NCI-H526 treated with DMSO at 0.1 percent for 48 hours (cell line): ENCODE measurements around the gene KCNAB1.
"Not testable (repeated sequence)": the region's sequence is repeated elsewhere in the genome, so short reads cannot be mapped to it uniquely, and the experiment has no call there.

Experiments
- DNase-seq: peaks from one replicate; lab custom pipeline; 2025; lab: John Stamatoyannopoulos, UW

KCNAB1 gene

DNA sequence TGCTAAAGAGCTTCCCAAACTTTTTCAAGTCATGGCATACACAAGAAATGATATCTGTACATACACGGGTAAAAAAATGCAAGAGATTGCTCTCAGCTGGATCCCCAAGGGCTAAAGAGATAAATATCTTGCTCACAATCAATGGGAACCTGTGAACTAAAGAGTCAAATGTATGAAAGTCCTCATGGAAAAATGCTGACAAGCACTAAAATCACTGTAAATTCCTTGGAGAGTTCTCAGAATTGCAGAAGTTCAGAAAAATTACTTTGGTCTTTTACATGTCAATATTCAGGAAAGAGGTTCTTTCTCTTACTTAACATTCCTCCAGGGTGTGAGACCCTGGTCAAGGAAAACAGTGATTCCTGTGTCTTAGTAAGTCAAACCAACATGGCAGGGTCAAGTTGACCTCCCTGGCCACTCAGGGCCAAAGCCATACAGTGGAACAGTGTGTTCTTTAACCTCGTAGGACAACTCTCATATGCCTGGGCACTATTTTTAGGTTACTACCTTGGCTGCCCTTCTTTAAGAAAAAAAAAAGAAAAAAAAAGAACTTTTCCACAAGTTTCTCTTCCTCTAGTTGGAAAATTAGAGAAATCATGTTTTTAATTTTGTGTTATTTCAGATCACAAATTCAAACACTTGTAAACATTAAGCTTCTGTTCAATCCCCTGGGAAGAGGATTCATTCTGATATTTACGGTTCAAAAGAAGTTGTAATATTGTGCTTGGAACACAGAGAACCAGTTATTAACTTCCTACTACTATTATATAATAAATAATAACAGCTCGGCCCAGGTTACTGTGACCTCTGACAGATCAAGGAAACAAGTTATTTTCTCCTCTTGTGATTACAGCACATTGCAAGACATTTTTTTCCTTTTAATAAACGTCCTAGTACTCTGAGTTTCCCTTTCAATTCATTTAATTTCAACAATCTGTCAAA lies 422.0 kb downstream of the KCNAB1 start:
- DNase-seq, result no peak

DNA sequence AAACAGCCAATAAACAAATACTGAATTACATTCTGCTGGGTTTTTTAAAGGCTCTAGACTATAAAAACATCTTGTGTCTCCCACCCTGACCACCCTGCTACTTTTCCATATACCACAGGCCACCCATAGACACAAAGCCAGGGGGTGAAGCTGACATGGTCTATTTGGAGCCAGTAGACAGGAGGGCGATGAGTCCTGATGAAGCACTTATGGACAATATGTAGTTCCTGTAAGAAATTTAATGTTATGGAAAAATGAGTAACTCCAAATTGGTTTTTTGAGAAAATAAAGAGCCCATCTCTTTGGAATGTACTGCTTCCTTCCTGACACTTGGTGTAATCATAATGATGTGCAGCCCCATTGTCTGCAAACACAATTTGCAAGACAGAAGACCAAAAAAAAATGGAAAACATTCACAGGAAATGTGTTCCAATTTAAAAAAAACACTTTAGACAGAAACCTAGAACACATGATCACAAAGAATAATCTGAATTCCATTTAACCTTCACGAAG lies 422.7 kb downstream of the KCNAB1 start:
- DNase-seq, result no peak

DNA sequence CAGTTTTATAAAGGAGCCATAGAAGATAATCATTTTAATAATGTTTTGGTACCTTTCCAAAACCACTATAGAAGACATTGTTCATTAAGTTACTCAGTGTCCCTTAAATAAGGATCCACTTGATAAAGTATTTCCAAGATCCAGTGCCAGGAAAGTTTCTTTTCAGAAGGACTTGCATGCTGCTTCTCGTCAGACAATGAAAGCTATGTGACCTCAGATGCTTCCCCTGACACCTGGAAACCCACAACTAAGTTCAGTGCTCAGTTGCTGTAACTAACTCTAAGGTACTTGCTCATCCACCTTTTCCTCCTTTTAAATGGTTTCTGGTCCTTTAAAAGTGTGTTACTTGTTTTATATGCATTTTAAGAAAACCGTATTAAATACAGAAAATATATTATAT lies 427.3 kb downstream of the KCNAB1 start:
- no peak for DNase-seq

DNA sequence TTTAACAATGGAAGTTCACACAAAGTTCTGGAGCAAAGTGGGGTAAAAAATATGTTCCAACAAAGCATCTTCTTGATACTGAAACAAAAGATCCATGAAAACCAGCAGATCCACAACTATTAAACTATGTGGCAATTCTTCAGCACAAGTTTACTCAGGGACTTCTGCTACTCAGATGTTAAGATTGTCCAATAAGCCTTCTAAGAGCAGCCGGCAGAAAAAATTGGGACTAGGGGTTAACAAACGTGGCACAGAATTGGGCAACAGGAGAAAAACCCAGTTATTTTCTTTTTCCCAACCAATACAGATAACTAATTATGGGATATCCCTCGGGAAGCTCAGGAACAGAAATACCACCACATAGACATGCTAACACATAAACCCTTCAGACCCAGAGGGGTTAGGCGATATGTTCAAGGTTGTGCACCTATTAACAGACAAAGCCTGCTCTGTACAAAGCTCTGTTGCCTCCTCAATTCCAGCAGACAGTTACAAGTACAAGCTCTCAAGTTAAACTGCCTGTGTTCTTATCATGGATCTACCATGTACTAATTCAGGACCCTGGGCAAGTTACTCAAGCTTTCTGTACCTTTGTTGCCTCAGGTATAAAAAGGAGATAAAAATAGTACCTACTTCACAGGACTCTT lies 427.8 kb downstream of the KCNAB1 start:
- DNase-seq, result no peak

DNA sequence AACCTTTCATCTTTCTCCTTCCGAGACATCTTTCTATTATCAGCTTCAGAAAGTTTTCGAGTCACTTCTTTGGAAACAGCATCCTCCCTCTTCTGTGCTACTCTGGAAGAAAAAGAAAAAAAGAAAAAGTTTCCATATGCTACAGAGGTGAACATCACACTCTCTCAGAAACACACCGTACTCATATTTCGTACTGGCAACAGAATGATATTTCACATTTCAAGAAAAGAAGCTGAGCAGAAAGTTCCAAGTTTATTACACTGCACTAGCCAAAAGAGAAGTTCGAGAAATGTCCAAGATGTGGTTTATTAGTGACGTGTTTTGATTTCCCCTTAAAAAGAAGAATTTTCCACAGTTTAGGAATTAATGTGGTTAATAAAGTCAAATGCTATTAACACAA lies 428.5 kb downstream of the KCNAB1 start:
- DNase-seq, result no peak

DNA sequence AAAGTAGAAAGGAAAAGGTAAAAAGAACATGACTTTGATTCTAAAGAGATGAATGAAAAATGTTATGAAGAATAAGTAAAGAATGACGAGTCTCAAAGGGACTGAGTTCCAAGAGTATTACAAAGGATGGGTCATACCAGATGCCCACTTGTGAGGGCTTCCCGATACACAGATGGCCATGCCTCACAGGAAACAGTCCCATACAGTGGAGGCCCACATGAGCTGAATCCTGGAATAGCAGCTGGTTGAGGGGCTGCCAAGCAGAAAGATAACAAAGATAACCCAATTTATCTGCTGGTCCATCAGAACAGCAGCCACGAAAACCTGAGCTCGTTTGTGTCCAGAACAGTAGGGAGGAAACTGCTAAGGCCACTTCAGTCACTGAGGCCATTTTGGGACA lies 430.9 kb downstream of the KCNAB1 start:
- no peak for DNase-seq

- DNase-seq, result no peak
These were observed 431.4 kb downstream of the KCNAB1 start for GRCh38 chr3:156551746-156552145.

GRCh38 chr3:156552973-156553372 lies 432.6 kb downstream of the KCNAB1 start:
- DNase-seq, result no peak

GRCh38 chr3:156553705-156554356 lies 433.5 kb downstream of the KCNAB1 start:
- DNase-seq, result no peak

- DNase-seq, result no peak
These were observed 434.1 kb downstream of the KCNAB1 start for GRCh38 chr3:156554515-156554841.

- DNase-seq, result peak; percentile 97
These were observed 434.7 kb downstream of the KCNAB1 start, which contains the start of gene SSR3 for GRCh38 chr3:156554842-156555687. Gene SSR3 (minus strand): TSS chr3:156555117. CDS start chr3:156555089, 28 bp downstream.

DNA sequence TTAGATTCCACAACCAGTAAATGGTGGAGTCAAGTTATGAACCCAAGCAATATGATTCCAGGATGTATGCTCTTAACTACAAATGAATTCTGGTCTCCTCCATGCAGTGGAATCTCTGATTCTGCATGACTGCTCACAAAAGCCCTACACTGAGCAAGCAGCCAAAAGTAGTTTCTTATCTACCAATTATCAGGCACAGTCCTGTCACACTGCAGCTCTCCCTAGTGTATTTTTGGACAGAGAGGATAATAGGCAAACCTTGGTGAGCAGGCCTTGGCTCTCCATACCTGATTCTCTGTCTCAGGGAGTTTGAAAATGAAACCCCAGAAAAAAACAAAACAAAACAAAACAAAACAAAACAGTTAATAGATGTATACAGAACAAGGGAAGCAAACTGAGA lies 438.0 kb downstream of the KCNAB1 start:
- no peak for DNase-seq

DNA sequence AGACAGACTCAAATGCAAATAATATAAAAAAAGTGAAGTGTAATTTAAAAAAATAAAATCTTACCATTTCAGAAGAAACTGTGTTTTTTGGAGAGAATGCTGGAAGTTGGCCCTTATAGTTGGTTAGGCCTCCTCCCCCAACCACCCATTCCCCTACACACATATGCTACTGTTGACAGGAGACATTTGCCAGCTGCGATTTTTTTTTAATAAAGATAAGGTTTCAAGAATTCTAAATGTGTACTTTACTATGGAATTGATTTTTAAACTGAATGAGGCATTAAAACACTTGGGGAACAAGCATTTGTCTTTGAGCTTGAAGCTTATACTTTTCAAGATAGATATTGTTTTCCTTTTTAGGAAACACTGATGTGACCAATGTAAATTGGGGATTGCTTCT lies 438.9 kb downstream of the KCNAB1 start:
- DNase-seq, result no peak

DNA sequence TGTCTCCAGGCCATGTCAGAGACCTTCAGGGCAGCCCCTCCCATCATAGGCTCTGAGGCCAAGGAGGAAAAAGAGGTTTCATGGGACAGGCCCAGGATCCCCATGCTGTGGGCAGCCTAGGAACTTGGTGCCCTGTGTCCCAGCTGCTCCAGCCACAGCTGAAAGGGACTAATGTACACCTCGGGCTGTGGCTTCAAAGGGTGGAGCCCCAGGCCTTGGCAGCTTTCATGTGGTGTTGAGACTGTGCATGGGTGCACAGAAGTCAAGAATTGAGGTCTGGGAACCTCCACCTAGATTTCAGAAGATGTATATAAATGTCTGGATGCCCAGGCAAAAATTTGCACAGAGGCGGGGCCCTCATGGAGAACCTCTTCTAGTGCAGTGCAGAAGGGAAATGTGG lies 441.2 kb downstream of the KCNAB1 start:
- no peak for DNase-seq

- DNase-seq, result not testable (repeated sequence)
These were observed 442.1 kb downstream of the KCNAB1 start for GRCh38 chr3:156562486-156562885.

GRCh38 chr3:156563900-156564682 lies 443.7 kb downstream of the KCNAB1 start:
- DNase-seq, result no peak

DNA sequence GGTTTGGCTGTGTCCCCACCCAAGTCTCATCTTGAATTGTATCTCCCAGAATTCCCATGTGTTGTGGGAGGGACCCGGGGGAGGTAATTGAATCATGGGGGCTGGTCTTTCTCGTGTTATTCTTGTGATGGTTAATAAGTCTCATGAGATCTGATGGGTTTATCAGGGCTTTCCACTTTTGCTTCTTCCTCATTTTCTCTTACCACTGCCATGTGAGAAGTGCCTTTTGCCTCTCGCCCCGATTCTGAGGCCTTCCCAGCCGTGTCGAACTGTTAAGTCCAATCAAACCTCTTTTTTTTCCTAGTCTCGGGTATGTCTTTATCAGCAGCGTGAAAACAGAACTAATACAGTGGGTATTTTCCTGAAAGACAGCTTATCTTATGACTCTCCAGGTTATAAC lies 448.6 kb downstream of the KCNAB1 start:
- not testable (repeated sequence) for DNase-seq

- not testable (repeated sequence) for DNase-seq
These were observed 449.5 kb downstream of the KCNAB1 start for GRCh38 chr3:156569881-156570280.

GRCh38 chr3:156575641-156576040 lies 455.3 kb downstream of the KCNAB1 start:
- no peak for DNase-seq

- DNase-seq, result no peak
These were observed 455.7 kb downstream of the KCNAB1 start for GRCh38 chr3:156576051-156576450.
